ENCODE data around the gene LAMA3.

DNA sequence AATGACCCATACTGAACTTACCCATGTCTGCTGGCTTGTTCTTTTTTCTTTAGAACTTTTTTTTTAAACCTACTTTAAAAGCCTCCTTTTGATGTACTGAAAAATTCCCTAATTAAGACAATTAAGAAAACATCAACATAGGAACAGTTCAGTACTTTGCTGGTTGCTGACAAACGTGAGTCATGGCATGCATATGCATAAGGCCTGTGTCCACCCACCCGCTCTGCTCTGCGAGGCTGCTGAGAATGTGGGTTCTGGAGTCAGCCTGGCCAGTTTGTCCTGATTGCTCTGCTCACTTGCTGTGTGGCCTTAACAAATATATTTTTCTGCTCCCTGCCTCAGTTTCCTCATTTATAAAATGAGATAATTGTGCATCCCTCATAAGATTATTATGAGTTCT, 27.3 kb downstream of the LAMA3 start:
- TF ChIP-seq POLR2A (IDR thresholded peaks at IDR 0.05) = no peak
- TF ChIP-seq POLR2AphosphoS5 (IDR thresholded peaks at IDR 0.05; ENCODE audit: insufficient read depth in 1 of 2, low read depth in 1 of 2) = no peak
- TF ChIP-seq, protein P1, sequence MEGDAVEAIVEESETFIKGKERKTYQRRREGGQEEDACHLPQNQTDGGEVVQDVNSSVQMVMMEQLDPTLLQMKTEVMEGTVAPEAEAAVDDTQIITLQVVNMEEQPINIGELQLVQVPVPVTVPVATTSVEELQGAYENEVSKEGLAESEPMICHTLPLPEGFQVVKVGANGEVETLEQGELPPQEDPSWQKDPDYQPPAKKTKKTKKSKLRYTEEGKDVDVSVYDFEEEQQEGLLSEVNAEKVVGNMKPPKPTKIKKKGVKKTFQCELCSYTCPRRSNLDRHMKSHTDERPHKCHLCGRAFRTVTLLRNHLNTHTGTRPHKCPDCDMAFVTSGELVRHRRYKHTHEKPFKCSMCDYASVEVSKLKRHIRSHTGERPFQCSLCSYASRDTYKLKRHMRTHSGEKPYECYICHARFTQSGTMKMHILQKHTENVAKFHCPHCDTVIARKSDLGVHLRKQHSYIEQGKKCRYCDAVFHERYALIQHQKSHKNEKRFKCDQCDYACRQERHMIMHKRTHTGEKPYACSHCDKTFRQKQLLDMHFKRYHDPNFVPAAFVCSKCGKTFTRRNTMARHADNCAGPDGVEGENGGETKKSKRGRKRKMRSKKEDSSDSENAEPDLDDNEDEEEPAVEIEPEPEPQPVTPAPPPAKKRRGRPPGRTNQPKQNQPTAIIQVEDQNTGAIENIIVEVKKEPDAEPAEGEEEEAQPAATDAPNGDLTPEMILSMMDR (IDR thresholded peaks at IDR 0.05) = no peak
